Common myeloid progenitor, CD34-positive (primary cell): ENCODE measurements around the gene MIA3.

ENCODE experiments used
- CTCF ChIA-PET: fragments of 350-600 bp; sonication (Branson Sonifier 250); formaldehyde crosslinking; loops from one replicate; lab custom pipeline; 2021; ENCODE audit warnings: antibody characterized with exemption; lab: Charles Lee
- POLR2A ChIA-PET: fragments of 350-600 bp; sonication (Branson Sonifier 250); formaldehyde crosslinking; loops from one replicate; lab custom pipeline; 2021; ENCODE audit warnings: antibody characterized with exemption; lab: Charles Lee
- DNase-seq, 3 donors: peaks; one replicate each; pipeline versions ENCODE4 v3.0.0 to v3.0.0-alpha.2; 2013
- H3K27ac ChIP-seq, 2 experiments: 1 replicate in 1 of 2; 2 replicates in 1 of 2; pipeline ENCODE4 v1.7.0; 2013; ENCODE audit warnings: inconsistent platforms in 2 of 2, low read length in 2 of 2, mild to moderate bottlenecking in 2 of 2, low read depth in 1 of 2, moderate library complexity in 1 of 2; ENCODE audit not compliant: severe bottlenecking in 2 of 2, insufficient read depth in 1 of 2, poor library complexity in 1 of 2
- H3K27me3 ChIP-seq, 5 experiments: replicated peaks in 2 of 5; 1 replicate in 3 of 5; 2 replicates in 2 of 5; pipeline versions ENCODE4 v1.6.1 to v1.7.0; 2013; ENCODE audit warnings: low read length in 4 of 5, mild to moderate bottlenecking in 2 of 5, moderate library complexity in 2 of 5, inconsistent platforms in 1 of 5; ENCODE audit not compliant: insufficient read depth in 5 of 5, control insufficient read depth in 4 of 5
- H3K36me3 ChIP-seq, 4 experiments: 1 replicate in 2 of 4; 2 replicates in 2 of 4; pipeline versions ENCODE4 v1.6.1 to v1.7.0; 2013; ENCODE audit warnings: low read length in 3 of 4, control low read depth in 1 of 4, mild to moderate bottlenecking in 1 of 4; ENCODE audit not compliant: control insufficient read depth in 4 of 4, insufficient read depth in 4 of 4
- H3K4me1 ChIP-seq, 4 experiments: 1 replicate in 3 of 4; 2 replicates in 1 of 4; pipeline versions ENCODE4 v1.6.1 to v1.7.1; 2013; ENCODE audit warnings: low read length in 3 of 4, mild to moderate bottlenecking in 3 of 4, control low read depth in 1 of 4, inconsistent platforms in 1 of 4, moderate library complexity in 1 of 4; ENCODE audit not compliant: control insufficient read depth in 4 of 4, insufficient read depth in 4 of 4; ENCODE audit errors: control extremely low read depth in 1 of 4
- H3K4me3 ChIP-seq, 7 experiments: 1 replicate in 4 of 7; 2 replicates in 3 of 7; pipeline versions ENCODE4 v1.5.1 to v1.7.0; 2013; ENCODE audit warnings: mild to moderate bottlenecking in 7 of 7, low read length in 6 of 7, moderate library complexity in 6 of 7, inconsistent platforms in 2 of 7, low read depth in 2 of 7, control low read depth in 1 of 7; ENCODE audit not compliant: insufficient read depth in 4 of 7, control insufficient read depth in 1 of 7; ENCODE audit errors: extremely low read depth in 1 of 7
- H3K9me3 ChIP-seq, 5 experiments: 1 replicate in 4 of 5; 2 replicates in 1 of 5; pipeline versions ENCODE4 v1.6.1 to v1.7.1; 2013; ENCODE audit warnings: low read length in 4 of 5, mild to moderate bottlenecking in 2 of 5, inconsistent platforms in 1 of 5, low read depth in 1 of 5, moderate library complexity in 1 of 5; ENCODE audit not compliant: control insufficient read depth in 4 of 5, insufficient read depth in 2 of 5; ENCODE audit errors: control extremely low read depth in 1 of 5
- WGBS: methylation state at CpG from one replicate; pipeline ENCODE4 v1.1.5; 2013; ENCODE audit not compliant: insufficient coverage; 5-methylcytosine and 5-hydroxymethylcytosine counted together

The MIA3 gene

GRCh38 chr1:222629921-222630535 is 12.1 kb downstream of the MIA3 start:
- Histone ChIP-seq H3K9me3 (no peaks in the 10 kb centered on the region), H3K36me3 (peaks cover 8 to 59% (median 33%) of the 10 kb centered on the region in 4 experiments), H3K4me1 (peaks cover 0 to 13% (median 0%) of the 10 kb centered on the region in 4 experiments), H3K27me3 (no peaks in the 10 kb centered on the region), H3K27ac (no peak overlapping the region), H3K4me3 (no peak overlapping the region)
- POLR2A ChIA-PET, result no interaction called here
- CTCF ChIA-PET, result interaction anchor here (1.1 to 1.2 kb wide), 2 partner anchors 12 to 165 kb away, joined by 3 read pairs; no protein-coding TSS in a partner anchor
- 94% methylated on average over 7 of the region's 7 CpGs for WGBS
- DNase-seq, result no peak

GRCh38 chr1:222631611-222632208 is 13.8 kb downstream of the MIA3 start:
- CTCF ChIA-PET, result no interaction called here

GRCh38 chr1:222632749-222633148 is 14.9 kb downstream of the MIA3 start:
- Histone ChIP-seq H3K4me1 (peaks cover 0 to 13% (median 0%) of the 10 kb centered on the region in 4 experiments), H3K27me3 (no peaks in the 10 kb centered on the region), H3K36me3 (peaks cover 8 to 54% (median 33%) of the 10 kb centered on the region in 4 experiments), H3K27ac (no peak overlapping the region), H3K4me3 (no peak overlapping the region), H3K9me3 (no peaks in the 10 kb centered on the region)
- no peak for DNase-seq
- CTCF ChIA-PET, result no interaction called here
- POLR2A ChIA-PET, result no interaction called here
- WGBS, result no CpG with 5 or more reads among the region's 2 CpGs

More at GRCh38 chr1:222631611-222632208, 13.8 kb downstream of the MIA3 start:
- peaks cover 10 to 63% (median 36%) of the 10 kb centered on the region in 4 experiments for H3K36me3 ChIP-seq
- WGBS, result 94% methylated on average over 2 of the region's 3 CpGs
- no peak overlapping the region for H3K27ac ChIP-seq
- POLR2A ChIA-PET, result no interaction called here
- no peak for DNase-seq
- H3K4me3 ChIP-seq, result no peak overlapping the region
- no peaks in the 10 kb centered on the region for H3K9me3 ChIP-seq
- no peaks in the 10 kb centered on the region for H3K27me3 ChIP-seq
- peaks cover 0 to 13% (median 0%) of the 10 kb centered on the region in 4 experiments for H3K4me1 ChIP-seq

- no peak overlapping the region for H3K27ac ChIP-seq
- peaks cover 0 to 13% (median 0%) of the 10 kb centered on the region in 4 experiments for H3K4me1 ChIP-seq
- WGBS, result 41% methylated on average over 5 of the region's 7 CpGs
- no peaks in the 10 kb centered on the region for H3K27me3 ChIP-seq
- no peaks in the 10 kb centered on the region for H3K9me3 ChIP-seq
- POLR2A ChIA-PET, result interaction anchor here (1.2 kb wide), 1 partner anchor 9 kb away, joined by 5 read pairs; no protein-coding TSS in a partner anchor
- H3K4me3 ChIP-seq, result no peak overlapping the region
- H3K36me3 ChIP-seq, result peaks cover 3 to 56% (median 24%) of the 10 kb centered on the region in 4 experiments
- CTCF ChIA-PET, result interaction anchor here (0.8 to 3.3 kb wide), 15 partner anchors 9 to 1033 kb away, joined by 3 to 42 read pairs (median 4); no protein-coding TSS in a partner anchor
- peak; percentile 88 to 96 (median 91) for DNase-seq
These were observed 16.5 kb downstream of the MIA3 start for GRCh38 chr1:222634180-222635013.

- Histone ChIP-seq H3K9me3 (no peaks in the 10 kb centered on the region), H3K4me1 (peaks cover 0 to 14% (median 10%) of the 10 kb centered on the region in 4 experiments), H3K36me3 (peaks cover 0 to 24% (median 8%) of the 10 kb centered on the region in 4 experiments), H3K4me3 (no peak overlapping the region), H3K27me3 (no peaks in the 10 kb centered on the region), H3K27ac (no peak overlapping the region)
- ChIA-PET CTCF (interaction anchor here (0.9 to 2.4 kb wide), 4 partner anchors 11 to 18 kb away, joined by 3 to 4 read pairs (median 3); no protein-coding TSS in a partner anchor), POLR2A (no interaction called here)
- WGBS, result 88% methylated on average over 3 of the region's 5 CpGs
- DNase-seq, result no peak
These were observed 23.5 kb downstream of the MIA3 start for GRCh38 chr1:222641269-222641948.

GRCh38 chr1:222642468-222642867 is 24.6 kb downstream of the MIA3 start:
- no CpG with 5 or more reads among the region's 1 CpG for WGBS
- no peak overlapping the region for H3K4me3 ChIP-seq
- POLR2A ChIA-PET, result no interaction called here

More at GRCh38 chr1:222642468-222642867, 24.6 kb downstream of the MIA3 start:
- Histone ChIP-seq H3K4me1 (peaks cover 0 to 14% (median 10%) of the 10 kb centered on the region in 4 experiments), H3K9me3 (no peaks in the 10 kb centered on the region), H3K27me3 (no peaks in the 10 kb centered on the region), H3K36me3 (peaks cover 2 to 26% (median 7%) of the 10 kb centered on the region in 4 experiments), H3K27ac (no peak overlapping the region)
- no peak for DNase-seq
- CTCF ChIA-PET, result interaction anchor here (0.9 to 2.8 kb wide), 4 partner anchors 8 to 16 kb away, joined by 3 to 9 read pairs (median 4); no protein-coding TSS in a partner anchor
